HepG2 (cell line): ENCODE data around the gene BEST2. TPM values are rescaled to one million over a fixed set of nuclear protein-coding genes. Genes with fewer than 3 reads are reported as not detected.

Experiments used
- CREB1 ChIP-seq, 2 experiments: fragments of 450-650 bp in 1 of 2; IDR thresholded peaks; 2 replicates each; pipeline ENCODE4 v1.6.1; 2016 to 2017; ENCODE audit warnings: control low read depth in 1 of 2, mild to moderate bottlenecking in 1 of 2, missing compliant biosample characterization in 1 of 2, missing genetic modification characterization in 1 of 2
- FOXA1 ChIP-seq, 2 experiments: fragments of 450-650 bp in 1 of 2; sonication (generic) in 1 of 2; formaldehyde crosslinking in 1 of 2; IDR thresholded peaks; 2 replicates each; pipeline versions ENCODE4 v1.4.0 to v1.6.1; 2016 to 2020; ENCODE audit warnings: missing genetic modification reagents in 1 of 2
- FOXO4 ChIP-seq: sonication (generic); formaldehyde crosslinking; conservative IDR thresholded peaks from 2 replicates; pipeline ENCODE4 v1.8.1; 2023; ENCODE audit warnings: missing genetic modification reagents
- GTF3A ChIP-seq: sonication (generic); formaldehyde crosslinking; conservative IDR thresholded peaks from 2 replicates; pipeline ENCODE4 v1.4.0; 2020; ENCODE audit warnings: mild to moderate bottlenecking, missing genetic modification reagents
- NFKBIZ ChIP-seq: IDR thresholded peaks from 2 replicates; pipeline ENCODE4 v1.6.1; 2018; ENCODE audit warnings: missing genetic modification reagents, missing compliant biosample characterization
- PBX2 ChIP-seq: IDR thresholded peaks from 2 replicates; pipeline ENCODE4 v1.6.1; 2016; ENCODE audit warnings: control low read depth
- RXRA ChIP-seq: sonication (generic); formaldehyde crosslinking; IDR thresholded peaks from 2 replicates; pipeline ENCODE4 v1.5.1; 2020; ENCODE audit warnings: missing genetic modification reagents
- ZGPAT ChIP-seq: IDR thresholded peaks from 2 replicates; pipeline ENCODE4 v1.6.1; 2016; ENCODE audit warnings: mild to moderate bottlenecking
- ZNF205 ChIP-seq: IDR thresholded peaks from 2 replicates; pipeline ENCODE4 v1.6.1; 2018; ENCODE audit warnings: missing biosample characterization, missing genetic modification reagents
- ZNF317 ChIP-seq: sonication (generic); formaldehyde crosslinking; IDR thresholded peaks from 2 replicates; pipeline ENCODE4 v1.5.0; 2020; ENCODE audit warnings: mild to moderate bottlenecking, missing genetic modification reagents
- ZNF362 ChIP-seq: sonication (generic); formaldehyde crosslinking; IDR thresholded peaks from 2 replicates; pipeline ENCODE4 v1.4.0; 2020; ENCODE audit warnings: missing genetic modification reagents, mild to moderate bottlenecking, borderline replicate concordance
- ZNF569 ChIP-seq: sonication (generic); formaldehyde crosslinking; IDR thresholded peaks from 2 replicates; pipeline ENCODE4 v1.5.0; 2020; ENCODE audit warnings: mild to moderate bottlenecking, missing genetic modification reagents, moderate library complexity, borderline replicate concordance
- ZNF597 ChIP-seq: sonication (generic); formaldehyde crosslinking; IDR thresholded peaks from 2 replicates; pipeline ENCODE4 v1.5.0; 2020; ENCODE audit warnings: missing genetic modification reagents
- ZXDC ChIP-seq: sonication (generic); formaldehyde crosslinking; IDR thresholded peaks from 2 replicates; pipeline ENCODE4 v1.5.0; 2020; ENCODE audit warnings: mild to moderate bottlenecking, missing genetic modification reagents
- polyA plus RNA-seq, 8 experiments: library from polyadenylated mRNA; depleted of rRNA in 3 of 8; stranded (reverse) in 7 of 8; unstranded in 1 of 8; fragments of >200 nt; fragmentation: Illumina TruSeq in 4 of 8; extraction: Trizol in 4 of 8; gene quantifications; 2 replicates each; pipeline versions ENCODE4 v1.2.1 to v1.2.3, GENCODE V29; 2011 to 2016; ENCODE audit warnings: low read depth in 4 of 8, missing spikeins in 1 of 8, mixed read lengths in 1 of 8; ENCODE audit not compliant: insufficient read depth in 1 of 8
- total RNA-seq, 5 experiments: library from RNA; depleted of rRNA; stranded (reverse); fragments of >200 nt; fragmentation: Illumina TruSeq; extraction: Trizol; gene quantifications; 2 replicates each; pipeline ENCODE4 v1.2.3, GENCODE V29; 2016; ENCODE audit warnings: low read depth in 1 of 5

Gene BEST2
- total and polyA plus RNA-seq, 2 of the 13 experiments (the other 11 are each of a cell fraction or from before 2014, with no cell fraction given), result not detected

- TF ChIP-seq FOXO4 (CRISPR knock-in tag) (peak; percentile 98; the same call in 1 of the 2 replicates), ZGPAT (peak; percentile 92), GTF3A (peak; percentile 29; the same call in 1 of the 2 replicates), RXRA (CRISPR knock-in tag) (peak; percentile 55), PBX2 (no peak), ZNF362 (CRISPR knock-in tag) (peak; percentile 48; the same call in 1 of the 2 replicates), ZNF569 (CRISPR knock-in tag) (0 out of 2 replicates have a peak, but pooled peaks have one; percentile 90), FOXA1 (IDR thresholded peaks at IDR 0.05) (no peak), FOXA1 (CRISPR knock-in tag; IDR thresholded peaks at IDR 0.05) (peak; percentile 32), CREB1 (IDR thresholded peaks at IDR 0.05) (peak; percentile 41; the same call in 1 of the 2 replicates), CREB1 (CRISPR knock-in tag; IDR thresholded peaks at IDR 0.05) (no peak; the same call in 1 of the 2 replicates), NFKBIZ (CRISPR knock-in tag) (peak; percentile 71), ZNF317 (CRISPR knock-in tag) (no peak), ZNF205 (CRISPR knock-in tag) (peak; percentile 65; the same call in 1 of the 2 replicates), ZNF597 (CRISPR knock-in tag) (peak; percentile 85; the same call in 1 of the 2 replicates), ZXDC (no peak)
Measured at GRCh38 chr19:12801466-12802266, 50.1 kb downstream of the BEST2 start, which contains the start of the genes PRDX2 and THSD8 (continued).
